ENCODE measurements around the gene BTBD8. TPM values are rescaled to one million over a fixed set of nuclear protein-coding genes. Genes with fewer than 3 reads are reported as not detected.

The BTBD8 gene
- total RNA-seq, 2 donors from 2014 or later = 4.2 to 6.5 TPM

- Histone ChIP-seq H3K36me3 (no peaks in the 10 kb centered on the region), H3K27me3 (no peaks in the 10 kb centered on the region), H3K4me3 (no peak overlapping the region), H3K9me3 (no peaks in the 10 kb centered on the region), H3K27ac (no peak overlapping the region), H3K4me1 (no peaks in the 10 kb centered on the region)
- no peak for TF ChIP-seq CTCF (IDR thresholded peaks at IDR 0.05)
- DNase-seq (ENCODE audit: low spot score) = no peak
These were observed 39.2 kb upstream of the BTBD8 start for GRCh38 chr1:92040971-92041370.

GRCh38 chr1:92043621-92044020, 36.5 kb upstream of the BTBD8 start:
- Histone ChIP-seq H3K27ac (no peak overlapping the region), H3K36me3 (no peaks in the 10 kb centered on the region), H3K4me1 (no peaks in the 10 kb centered on the region), H3K27me3 (no peaks in the 10 kb centered on the region), H3K4me3 (no peak overlapping the region), H3K9me3 (no peaks in the 10 kb centered on the region)
- no peak for TF ChIP-seq CTCF (IDR thresholded peaks at IDR 0.05)
- no peak for DNase-seq (ENCODE audit: low spot score)

- Histone ChIP-seq H3K9me3 (no peaks in the 10 kb centered on the region), H3K27ac (no peak overlapping the region), H3K4me3 (no peak overlapping the region), H3K36me3 (no peaks in the 10 kb centered on the region), H3K4me1 (no peaks in the 10 kb centered on the region), H3K27me3 (no peaks in the 10 kb centered on the region)
- DNase-seq (ENCODE audit: low spot score) = no peak
- TF ChIP-seq CTCF (IDR thresholded peaks at IDR 0.05) = no peak
These were observed 34.2 kb upstream of the BTBD8 start for GRCh38 chr1:92045766-92046495.

- TF ChIP-seq CTCF (IDR thresholded peaks at IDR 0.05) = no peak
- no peaks in the 10 kb centered on the region for H3K36me3 ChIP-seq
- no peaks in the 10 kb centered on the region for H3K4me1 ChIP-seq
- DNase-seq (ENCODE audit: low spot score) = no peak
- H3K9me3 ChIP-seq = no peaks in the 10 kb centered on the region
- no peak overlapping the region for H3K27ac ChIP-seq
- no peaks in the 10 kb centered on the region for H3K27me3 ChIP-seq
- H3K4me3 ChIP-seq = no peak overlapping the region
These were observed 28.2 kb upstream of the BTBD8 start for GRCh38 chr1:92051948-92052347.

GRCh38 chr1:92065042-92065441, 15.1 kb upstream of the BTBD8 start:
- no peak overlapping the region for H3K27ac ChIP-seq
- no peaks in the 10 kb centered on the region for H3K27me3 ChIP-seq
- no peak for DNase-seq (ENCODE audit: low spot score)
- no peak for TF ChIP-seq CTCF (IDR thresholded peaks at IDR 0.05)
- H3K9me3 ChIP-seq = no peaks in the 10 kb centered on the region
- H3K4me3 ChIP-seq = no peak overlapping the region
- H3K4me1 ChIP-seq = no peaks in the 10 kb centered on the region
- H3K36me3 ChIP-seq = no peaks in the 10 kb centered on the region

DNA sequence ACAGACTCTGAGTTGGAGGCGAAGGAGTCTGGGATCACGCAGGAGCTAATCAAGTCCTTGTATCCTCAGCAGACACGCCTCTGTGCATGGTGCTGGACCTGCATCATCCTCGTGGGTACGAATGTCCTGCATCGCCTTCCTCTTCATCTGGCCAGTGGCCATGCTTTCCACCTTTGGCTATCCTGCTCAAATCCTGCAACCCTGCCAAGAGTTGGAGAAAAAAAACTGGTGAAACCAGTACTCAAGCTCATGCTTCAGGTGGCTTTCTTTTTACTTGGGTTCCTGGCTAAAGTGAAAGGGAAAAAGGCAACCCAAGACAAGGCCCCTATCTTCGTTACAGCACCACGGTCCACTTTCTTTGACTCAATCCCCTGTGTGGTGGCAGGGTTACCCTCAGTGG, 13.8 kb upstream of the BTBD8 start:
- H3K4me1 ChIP-seq = no peaks in the 10 kb centered on the region
- H3K9me3 ChIP-seq = no peaks in the 10 kb centered on the region
- DNase-seq (ENCODE audit: low spot score) = no peak
- no peaks in the 10 kb centered on the region for H3K27me3 ChIP-seq
- no peak for TF ChIP-seq CTCF (IDR thresholded peaks at IDR 0.05)
- no peak overlapping the region for H3K4me3 ChIP-seq
- H3K27ac ChIP-seq = no peak overlapping the region
- no peaks in the 10 kb centered on the region for H3K36me3 ChIP-seq
